ENCODE results near the gene CPLX3. TPM values are rescaled to one million over a fixed set of nuclear protein-coding genes. Genes with fewer than 3 reads are reported as not detected.

Gene CPLX3
- total and polyA plus RNA-seq, 10 of the 15 experiments (the other 5 are each of a cell fraction or from before 2014, with no cell fraction given) = 0.02 to 0.04 TPM; not detected in 8

DNA sequence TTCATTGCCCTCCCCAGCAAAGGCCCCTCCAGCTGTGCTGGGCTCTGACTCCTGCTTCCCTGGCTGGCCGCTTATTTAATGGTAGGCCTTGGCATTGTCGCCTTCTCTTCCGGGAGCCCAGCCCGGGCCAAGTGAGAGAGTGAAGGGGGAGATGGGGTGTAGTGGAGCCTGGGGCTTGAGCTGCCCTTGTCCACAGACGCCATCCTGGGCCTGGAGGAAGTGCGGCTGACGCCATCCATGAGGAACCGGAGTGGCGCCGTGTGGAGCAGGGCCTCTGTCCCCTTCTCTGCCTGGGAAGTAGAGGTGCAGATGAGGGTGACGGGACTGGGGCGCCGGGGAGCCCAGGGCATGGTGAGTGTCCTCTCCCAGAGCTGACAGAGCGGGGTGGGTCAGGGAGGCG, 10.5 kb upstream of the CPLX3 start:
- Histone ChIP-seq H3K79me2 (ENCODE audit: control insufficient read depth, insufficient read depth, low read length) (no peaks in the 10 kb centered on the region), H3K27me3 (replicated peaks in 1 of 2; ENCODE audit: control insufficient read depth in 2 of 2, insufficient read depth in 2 of 2, low read length in 1 of 2) (no peaks in the 10 kb centered on the region), H3K9me3 (replicated peaks; ENCODE audit: control insufficient read depth, insufficient read depth, low read length) (no peaks in the 10 kb centered on the region), H3K4me1 (ENCODE audit: control insufficient read depth, insufficient read depth, low read length) (peaks cover 7% of the 10 kb centered on the region), H2AFZ (ENCODE audit: control insufficient read depth, low read depth, low read length) (no peak overlapping the region), H3K9ac (ENCODE audit: control insufficient read depth, insufficient read depth, low read length) (no peak overlapping the region), H3K4me3 (no peak overlapping the region), H3K4me2 (ENCODE audit: control insufficient read depth, insufficient read depth) (no peak overlapping the region), H3K36me3 (ENCODE audit: control insufficient read depth in 2 of 2, insufficient read depth in 2 of 2, low read length in 1 of 2) (no peaks in the 10 kb centered on the region), H4K20me1 (ENCODE audit: control insufficient read depth, insufficient read depth) (no peaks in the 10 kb centered on the region), H3K27ac (ENCODE audit: control insufficient read depth, insufficient read depth) (no peak overlapping the region)
- ChIA-PET CTCF (interaction anchor here (2.5 kb wide), 1 partner anchor 46 kb away, joined by 14 read pairs; no protein-coding TSS in a partner anchor), RAD21 (ENCODE audit: unreplicated experiment) (interaction anchor here (1.1 to 1.8 kb wide), 2 partner anchors 17 to 45 kb away, joined by 6 to 7 read pairs; no protein-coding TSS in a partner anchor), SMC1A (ENCODE audit: uncharacterized antibody, unreplicated experiment) (interaction anchor here (0.9 to 2.0 kb wide), 4 partner anchors 12 to 86 kb away, joined by 3 to 5 read pairs (median 4); no protein-coding TSS in a partner anchor), POLR2A (interaction anchor here (1.3 kb wide), 1 partner anchor 54 kb away, joined by 4 read pairs; no protein-coding TSS in a partner anchor)
- WGBS (ENCODE audit: insufficient coverage, insufficient replicate concordance, low lambda C conversion rate, missing lambda C conversion rate) = 85% methylated on average over 14 of the region's 15 CpGs
- DNase-seq (ENCODE audit: low read depth, low spot score) (no peak), FAIRE-seq (no peak), ATAC-seq (no peak)
- no peak for TF ChIP-seq CREM (IDR thresholded peaks at IDR 0.05; ENCODE audit: low read depth)
- intact Hi-C loops (cut with micrococcal nuclease; ENCODE audit: unreplicated experiment) = no loop called here
- no TSS peak for BruUV-seq (replicated peaks)
- in situ Hi-C loops (cut with MboI) = no loop called here

DNA sequence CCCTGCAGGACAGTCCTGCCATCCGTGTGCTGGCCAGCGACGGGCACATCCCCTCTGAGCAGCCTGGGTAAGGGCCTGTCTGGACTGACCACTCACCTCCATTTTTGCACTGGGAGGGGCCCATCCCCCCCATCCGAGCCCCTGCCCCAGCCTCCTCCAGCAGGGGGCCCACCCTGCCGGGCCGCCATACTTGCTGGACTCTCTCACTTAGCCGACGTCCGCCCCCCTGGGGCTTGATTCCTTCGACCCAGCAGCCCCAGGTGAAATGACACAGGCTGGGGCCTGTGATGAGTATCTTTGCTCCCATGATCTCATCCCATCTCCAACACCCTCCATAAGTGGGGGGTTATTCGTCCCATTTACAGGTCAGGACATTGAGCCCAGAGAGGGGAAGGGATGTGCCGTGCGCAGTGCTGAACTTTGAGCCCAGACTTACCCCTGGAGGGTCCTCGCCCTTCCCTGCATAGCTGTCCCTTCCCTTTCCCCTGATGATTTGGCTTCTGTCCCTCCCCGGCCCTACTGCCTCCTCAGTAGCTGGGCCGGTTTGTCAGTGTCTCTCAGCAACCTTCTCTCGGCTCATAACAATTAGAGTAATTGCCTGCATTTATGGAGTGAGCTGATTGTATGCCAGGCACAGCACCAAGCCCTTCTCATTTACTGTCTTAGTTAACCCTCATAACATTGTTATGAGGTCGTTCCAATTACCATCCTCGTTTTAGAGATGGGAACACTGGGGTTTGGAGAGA, 9.6 kb upstream of the CPLX3 start:
- Histone ChIP-seq H3K79me2 (ENCODE audit: control insufficient read depth, insufficient read depth, low read length) (no peaks in the 10 kb centered on the region), H3K36me3 (ENCODE audit: control insufficient read depth in 2 of 2, insufficient read depth in 2 of 2, low read length in 1 of 2) (no peaks in the 10 kb centered on the region), H3K9ac (ENCODE audit: control insufficient read depth, insufficient read depth, low read length) (no peak overlapping the region), H3K9me3 (replicated peaks; ENCODE audit: control insufficient read depth, insufficient read depth, low read length) (no peaks in the 10 kb centered on the region), H3K4me3 (no peak overlapping the region), H3K4me1 (ENCODE audit: control insufficient read depth, insufficient read depth, low read length) (peaks cover 15% of the 10 kb centered on the region), H3K4me2 (ENCODE audit: control insufficient read depth, insufficient read depth) (no peak overlapping the region), H3K27ac (ENCODE audit: control insufficient read depth, insufficient read depth) (no peak overlapping the region), H4K20me1 (ENCODE audit: control insufficient read depth, insufficient read depth) (no peaks in the 10 kb centered on the region), H3K27me3 (replicated peaks in 1 of 2; ENCODE audit: control insufficient read depth in 2 of 2, insufficient read depth in 2 of 2, low read length in 1 of 2) (no peaks in the 10 kb centered on the region), H2AFZ (ENCODE audit: control insufficient read depth, low read depth, low read length) (no peak overlapping the region)
- SMC1A ChIA-PET (ENCODE audit: uncharacterized antibody, unreplicated experiment) = interaction anchor here (2.0 kb wide), 2 partner anchors 17 to 46 kb away, joined by 4 to 5 read pairs; no protein-coding TSS in a partner anchor
- FAIRE-seq = no peak
- CTCF ChIA-PET = interaction anchor here (0.6 to 1.7 kb wide), 4 partner anchors 9 to 182 kb away, joined by 3 to 7 read pairs (median 6); no protein-coding TSS in a partner anchor
- WGBS (ENCODE audit: insufficient coverage, insufficient replicate concordance, low lambda C conversion rate, missing lambda C conversion rate) = 52% methylated on average over 19 of the region's 19 CpGs
- DNase-seq (ENCODE audit: low read depth, low spot score) = no peak
- ATAC-seq = no peak
- in situ Hi-C loops (cut with MboI) (no loop called here), intact Hi-C loops (cut with micrococcal nuclease; ENCODE audit: unreplicated experiment) (no loop called here)
- RAD21 ChIA-PET (ENCODE audit: unreplicated experiment) = interaction anchor here (1.8 kb wide), 1 partner anchor 46 kb away, joined by 7 read pairs; no protein-coding TSS in a partner anchor
- BruUV-seq (replicated peaks) = no TSS peak
- POLR2A ChIA-PET = interaction anchor here (1.1 kb wide), 1 partner anchor 26 kb away, joined by 3 read pairs; the partner anchor contains the start of gene ULK3
- TF ChIP-seq BCLAF1 (IDR thresholded peaks at IDR 0.05) (no peak), PAX8 (IDR thresholded peaks at IDR 0.05) (no peak), KLF5 (IDR thresholded peaks at IDR 0.05; ENCODE audit: partially characterized antibody) (no peak), NFIC (IDR thresholded peaks at IDR 0.05; ENCODE audit: low read depth, low read length) (no peak), ZZZ3 (IDR thresholded peaks at IDR 0.05; ENCODE audit: control insufficient read depth, insufficient read length, low read depth) (no peak), ESRRA (IDR thresholded peaks at IDR 0.05; ENCODE audit: low read length) (no peak), MYC (IDR thresholded peaks at IDR 0.05; ENCODE audit: insufficient read depth, insufficient read length, insufficient replicate concordance, low read length, severe bottlenecking) (no peak), HDAC6 (IDR thresholded peaks at IDR 0.05; ENCODE audit: unreplicated experiment) (no peak), FOS (IDR thresholded peaks at IDR 0.05; ENCODE audit: borderline replicate concordance, extremely low read depth, insufficient read length) (no peak), IRF4 (IDR thresholded peaks at IDR 0.05; ENCODE audit: low read depth, low read length) (no peak), ELK1 (IDR thresholded peaks at IDR 0.05; ENCODE audit: low read depth, low read length) (no peak)

Data from GM12878 (cell line).